Inflammatory macrophage treated with lipopolysaccharide for 1 hour (primary cell): ENCODE data around the gene ZNF85.
"Not testable (repeated sequence)": the region's sequence is repeated elsewhere in the genome, so short reads cannot be mapped to it uniquely, and the experiment has no call there.

ENCODE experiments used
- DNase-seq, 2 donors: peaks; one replicate each; pipeline ENCODE4 v3.0.0-alpha.2; 2020 to 2022

Gene ZNF85

GRCh38 chr19:20923077-20923871 lies at the start of gene ZNF85:
ZNF85 (plus strand) TSS chr19:20923251; CDS start chr19:20923401, 150 bp downstream.
- peak; percentile 82 to 83 for DNase-seq

- no peak for DNase-seq
Measured at GRCh38 chr19:20879501-20879900, 43.5 kb upstream of the ZNF85 start.

DNA sequence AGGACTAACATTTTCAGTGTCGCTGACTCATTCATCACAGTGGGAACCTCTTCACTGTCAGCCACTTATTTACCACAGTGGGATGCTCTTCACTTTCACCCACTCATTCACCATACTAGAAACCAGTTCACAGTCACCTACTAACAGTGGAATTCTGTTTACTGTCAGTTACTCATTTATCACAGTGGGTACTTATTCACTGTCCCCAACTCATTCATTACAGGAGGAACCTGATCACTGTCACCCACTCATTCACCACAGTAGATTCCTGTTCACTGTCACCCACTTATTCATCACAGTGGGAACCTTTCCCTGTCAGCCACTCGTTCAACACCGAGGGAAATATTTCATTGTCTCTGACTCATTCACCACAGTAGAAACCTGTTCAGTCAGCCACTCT lies 10.1 kb upstream of the ZNF85 start:
- DNase-seq = no peak

DNA sequence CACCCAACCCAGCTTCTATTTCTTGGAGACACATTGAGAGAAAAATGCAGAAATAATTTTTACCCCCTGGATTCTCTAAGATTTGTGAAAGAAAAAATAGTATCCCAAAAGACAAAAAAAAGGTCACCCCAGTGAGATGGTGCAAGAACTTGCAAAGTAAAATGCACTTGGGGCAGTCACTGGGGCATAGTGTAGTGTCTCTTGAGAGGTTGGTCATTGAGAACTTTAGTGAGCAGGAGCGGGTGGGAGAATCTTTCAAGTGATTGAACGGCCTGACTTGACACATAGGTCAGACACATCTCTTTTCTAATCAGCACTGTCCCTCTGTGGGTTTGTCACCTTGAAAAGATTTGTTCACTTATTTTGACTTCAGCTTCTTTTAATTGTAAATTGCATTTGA lies 2.4 kb downstream of the ZNF85 start:
- no peak for DNase-seq

GRCh38 chr19:20926796-20927195 lies 3.7 kb downstream of the ZNF85 start:
- DNase-seq = no peak

GRCh38 chr19:20928371-20928770 lies 5.3 kb downstream of the ZNF85 start:
- DNase-seq = no peak

- DNase-seq = not testable (repeated sequence)
Measured at GRCh38 chr19:20936322-20936947, 13.4 kb downstream of the ZNF85 start.

DNA sequence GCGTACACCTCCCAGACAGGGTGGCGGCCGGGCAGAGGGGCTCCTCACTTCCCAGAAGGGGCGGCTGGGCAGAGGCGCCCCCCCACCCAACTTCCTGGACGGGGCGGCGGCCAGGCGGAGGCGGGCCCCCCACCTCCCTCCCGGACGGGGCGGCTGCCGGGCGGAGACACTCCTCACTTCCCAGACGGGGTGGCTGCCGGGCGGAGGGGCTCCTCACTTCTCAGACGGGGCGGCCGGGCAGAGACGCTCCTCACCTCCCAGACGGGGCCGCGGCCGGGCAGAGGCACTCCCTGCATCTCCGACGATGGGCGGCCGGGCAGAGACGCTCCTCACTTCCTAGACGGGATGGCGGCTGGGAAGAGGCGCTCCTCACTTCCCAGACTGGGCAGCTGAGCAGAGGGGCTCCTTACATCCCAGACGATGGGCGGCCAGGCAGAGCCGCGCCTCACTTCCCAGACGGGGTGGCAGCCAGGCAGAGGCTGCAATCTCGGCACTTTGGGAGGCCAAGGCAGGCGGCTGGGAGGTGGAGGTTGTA lies 29.6 kb downstream of the ZNF85 start:
- not testable (repeated sequence) for DNase-seq

GRCh38 chr19:20964798-20965197 lies 41.7 kb downstream of the ZNF85 start:
- DNase-seq = no peak

DNA sequence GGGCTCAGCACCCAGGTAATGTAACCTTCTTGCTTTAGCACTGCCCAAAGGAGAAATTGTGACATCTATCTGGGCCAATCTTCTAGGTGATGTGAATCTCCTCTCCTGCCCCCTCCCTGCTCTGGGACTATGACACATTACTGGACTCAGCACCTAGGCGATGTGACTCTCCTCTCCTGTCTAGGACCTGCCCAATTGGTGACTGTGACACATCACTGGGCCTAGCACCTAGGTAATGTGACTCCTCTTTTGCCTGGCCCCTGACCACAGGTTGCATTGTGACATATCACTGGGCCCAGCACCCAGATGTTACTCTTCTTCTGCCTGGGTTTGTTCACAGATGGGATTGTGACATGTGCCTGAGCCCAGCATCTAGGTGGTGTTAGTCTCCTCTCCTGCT lies 45.0 kb downstream of the ZNF85 start:
- DNase-seq = no peak

DNA sequence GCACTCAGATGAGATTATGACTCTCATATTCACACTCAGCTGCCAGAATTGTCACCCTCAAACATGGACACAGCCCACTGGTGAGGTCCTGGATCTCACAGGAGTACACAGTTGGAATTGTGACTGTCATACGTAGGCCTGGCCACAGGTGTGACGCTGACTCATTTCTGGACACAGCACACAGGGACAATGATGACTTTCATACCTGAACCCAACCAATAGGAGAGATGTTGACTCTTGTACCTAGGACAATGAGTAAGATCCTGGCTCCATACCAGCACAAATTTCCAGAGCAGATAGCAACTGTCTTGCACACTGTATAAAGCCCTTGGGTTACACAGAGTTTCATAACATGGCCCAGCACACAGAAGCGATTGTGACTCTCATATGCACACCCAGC lies 46.4 kb downstream of the ZNF85 start:
- no peak for DNase-seq

DNA sequence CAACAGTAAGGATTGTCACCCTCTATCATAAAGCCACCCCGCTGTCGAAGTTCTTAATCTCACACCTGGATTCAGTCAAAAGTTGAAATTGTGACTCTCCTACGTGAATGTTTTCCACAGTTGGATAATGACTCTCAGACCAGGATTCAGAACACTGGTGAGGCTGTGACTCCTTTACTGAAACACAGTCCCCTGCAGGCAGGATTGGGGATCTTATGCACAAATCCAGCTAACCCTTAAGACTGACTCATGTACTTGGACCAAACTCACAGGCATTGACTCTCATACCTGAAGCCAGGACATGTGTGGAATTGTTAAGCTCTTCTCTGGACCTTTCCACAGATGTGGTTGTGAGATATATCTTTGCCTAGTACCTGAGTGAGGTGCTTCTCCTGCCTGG lies 46.8 kb downstream of the ZNF85 start:
- DNase-seq = no peak

DNA sequence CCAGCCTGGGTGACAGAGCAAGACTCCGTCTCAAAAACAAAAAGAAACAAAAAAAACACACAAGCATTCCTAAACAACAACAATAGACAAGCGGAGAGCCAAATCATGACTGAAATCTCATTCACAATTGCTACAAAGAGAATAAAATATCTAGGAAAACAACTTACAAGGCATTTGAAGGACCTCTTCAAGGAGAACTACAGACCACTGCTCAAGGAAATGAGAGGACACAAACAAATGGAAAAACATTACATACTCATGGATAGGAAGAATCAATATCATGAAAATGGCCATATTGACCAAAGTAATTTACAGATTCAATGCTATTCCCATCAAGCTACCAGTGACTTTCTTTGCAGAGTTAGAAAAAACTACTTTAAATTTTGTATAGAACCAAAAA lies 69.7 kb downstream of the ZNF85 start:
- not testable (repeated sequence) for DNase-seq

- DNase-seq = peak; percentile 52 to 69
Measured at GRCh38 chr19:20999731-21000352, 76.8 kb downstream of the ZNF85 start.
